ENCODE measurements around the gene WASHC4. TPM values are rescaled to one million over a fixed set of nuclear protein-coding genes. Genes with fewer than 3 reads are reported as not detected.

WASHC4 gene
- total RNA-seq, 2 experiments from 2014 or later: 23.7 to 26.0 TPM

GRCh38 chr12:105204916-105205315, 97.4 kb downstream of the WASHC4 start:
- no peaks in the 10 kb centered on the region for H3K27me3 Mint-ChIP-seq (ENCODE audit: low read depth)
- H3K4me1 Mint-ChIP-seq (ENCODE audit: low read depth): peaks cover 6% of the 10 kb centered on the region
- H3K36me3 Mint-ChIP-seq (ENCODE audit: low read depth): peaks cover 12% of the 10 kb centered on the region
- no peaks in the 10 kb centered on the region for H3K9me3 Mint-ChIP-seq
- no peak overlapping the region for H3K4me3 Mint-ChIP-seq
- DNase-seq: peak; percentile 18
- intact Hi-C loops (cut with micrococcal nuclease): no loop called here
- H3K27ac Mint-ChIP-seq: peak overlapping the region; percentile 50
- CTCF ChIA-PET: interaction anchor here (0.8 kb wide), 1 partner anchor 55 kb away, joined by 3 read pairs; no protein-coding TSS in a partner anchor

DNA sequence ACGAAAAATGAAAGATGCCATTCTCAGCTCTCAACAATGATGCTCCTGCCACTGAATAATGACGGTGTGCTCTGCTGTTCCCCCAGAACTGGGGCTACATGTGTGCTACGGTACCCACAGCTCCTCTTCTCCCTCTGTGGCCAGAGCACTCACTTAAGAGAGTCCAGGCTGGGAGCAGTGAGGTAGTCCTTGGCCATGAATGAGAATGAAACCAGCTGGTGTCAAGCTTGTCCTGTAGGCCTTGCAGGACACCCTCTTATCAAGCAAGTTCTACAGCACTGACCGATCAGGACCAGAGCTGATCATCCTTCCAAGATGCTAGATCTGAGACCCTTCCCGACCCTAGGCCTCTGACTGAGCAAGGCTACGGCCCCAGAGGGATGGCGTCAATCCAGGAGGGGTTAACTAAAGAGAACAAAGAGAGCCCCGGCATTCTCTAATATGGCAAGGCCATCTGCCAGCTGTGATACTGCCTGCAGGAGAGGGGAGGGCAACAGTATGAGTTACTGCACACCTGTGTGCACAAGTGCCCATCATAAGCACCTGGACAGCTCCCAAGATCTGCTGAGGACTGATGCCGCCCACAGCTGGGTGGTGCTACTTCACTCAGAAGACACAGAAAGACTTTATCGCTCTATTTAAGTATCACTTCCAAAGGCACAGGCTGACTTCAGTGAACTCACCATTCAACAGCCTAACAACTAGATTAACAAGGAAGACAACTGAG, 98.0 kb downstream of the WASHC4 start:
- H3K4me3 Mint-ChIP-seq: no peak overlapping the region
- no peak overlapping the region for H3K27ac Mint-ChIP-seq
- no peaks in the 10 kb centered on the region for H3K27me3 Mint-ChIP-seq (ENCODE audit: low read depth)
- intact Hi-C loops (cut with micrococcal nuclease): no loop called here
- DNase-seq: no peak
- H3K9me3 Mint-ChIP-seq: no peaks in the 10 kb centered on the region
- peaks cover 6% of the 10 kb centered on the region for H3K4me1 Mint-ChIP-seq (ENCODE audit: low read depth)
- CTCF ChIA-PET: interaction anchor here (0.8 kb wide), 1 partner anchor 54 kb away, joined by 3 read pairs; no protein-coding TSS in a partner anchor
- H3K36me3 Mint-ChIP-seq (ENCODE audit: low read depth): peaks cover 12% of the 10 kb centered on the region

DNA sequence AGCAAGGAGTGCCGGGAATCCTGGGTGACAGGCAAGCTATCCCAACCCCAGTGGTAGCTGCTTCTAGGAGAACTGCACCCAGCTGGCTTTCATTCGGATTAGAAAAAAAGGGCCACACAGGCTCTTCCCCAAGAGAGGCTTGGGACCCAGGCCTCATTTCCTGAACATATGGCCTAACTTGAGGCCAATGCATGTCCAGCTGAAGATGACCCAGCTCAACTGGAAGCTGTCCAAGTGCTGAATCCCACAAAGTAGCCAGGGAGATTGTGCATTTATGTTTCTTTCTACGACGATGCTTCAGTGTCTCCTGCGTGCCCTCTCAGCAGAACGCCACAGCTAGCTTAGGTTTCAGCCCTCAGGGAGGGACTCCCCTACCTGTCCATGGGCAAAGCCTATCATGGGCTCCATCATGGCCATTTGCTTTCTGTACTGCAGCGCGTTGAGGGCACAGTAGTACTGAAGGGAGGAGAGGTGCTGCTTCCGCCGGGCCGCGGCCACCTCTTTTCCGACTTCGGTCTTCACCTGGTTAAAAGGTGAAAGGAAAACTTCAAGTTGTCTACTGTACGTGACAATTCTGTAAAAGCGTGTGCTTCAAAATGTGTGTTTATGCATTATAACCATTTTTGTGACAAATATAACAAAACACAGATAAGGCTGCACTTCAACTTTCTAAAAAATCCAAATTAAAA, 99.3 kb downstream of the WASHC4 start:
- no peak for DNase-seq
- CTCF ChIA-PET: no interaction called here
- Mint-ChIP-seq H3K36me3 (ENCODE audit: low read depth) (peaks cover 12% of the 10 kb centered on the region), H3K9me3 (no peaks in the 10 kb centered on the region), H3K27me3 (ENCODE audit: low read depth) (no peaks in the 10 kb centered on the region), H3K27ac (no peak overlapping the region), H3K4me1 (ENCODE audit: low read depth) (peaks cover 6% of the 10 kb centered on the region), H3K4me3 (no peak overlapping the region)
- intact Hi-C loops (cut with micrococcal nuclease): no loop called here

GRCh38 chr12:105209091-105209490, 101.6 kb downstream of the WASHC4 start:
- Mint-ChIP-seq H3K27me3 (ENCODE audit: low read depth) (no peaks in the 10 kb centered on the region), H3K4me3 (no peak overlapping the region), H3K9me3 (no peaks in the 10 kb centered on the region), H3K36me3 (ENCODE audit: low read depth) (peaks cover 13% of the 10 kb centered on the region), H3K4me1 (ENCODE audit: low read depth) (peaks cover 6% of the 10 kb centered on the region), H3K27ac (no peak overlapping the region)
- no peak for DNase-seq
- intact Hi-C loops (cut with micrococcal nuclease): no loop called here
- CTCF ChIA-PET: no interaction called here

DNA sequence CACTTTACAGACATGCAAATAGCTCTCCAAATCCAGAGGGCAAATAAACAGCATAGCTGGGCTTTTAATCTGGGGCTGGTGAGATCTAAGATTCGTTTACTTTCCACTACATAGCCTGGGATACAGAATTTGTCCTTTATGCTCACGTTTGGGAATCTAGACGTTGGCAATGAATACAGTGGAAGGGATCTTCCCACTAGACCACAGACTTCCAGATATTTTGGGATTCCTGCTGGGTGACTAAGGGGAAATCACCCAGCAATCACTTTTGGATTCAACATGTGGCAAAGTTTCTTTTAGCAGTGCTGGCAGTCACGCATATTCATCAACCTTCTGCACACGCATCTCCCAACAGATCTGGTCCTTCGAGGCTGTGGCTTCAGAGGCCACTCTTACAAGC, 104.9 kb downstream of the WASHC4 start:
- intact Hi-C loops (cut with micrococcal nuclease): no loop called here
- Mint-ChIP-seq H3K27me3 (ENCODE audit: low read depth) (no peaks in the 10 kb centered on the region), H3K4me1 (ENCODE audit: low read depth) (no peaks in the 10 kb centered on the region), H3K36me3 (ENCODE audit: low read depth) (peaks cover 14% of the 10 kb centered on the region), H3K4me3 (no peak overlapping the region), H3K9me3 (no peaks in the 10 kb centered on the region), H3K27ac (no peak overlapping the region)
- CTCF ChIA-PET: interaction anchor here (0.6 kb wide), 1 partner anchor 20 kb away, joined by 3 read pairs; no protein-coding TSS in a partner anchor
- DNase-seq: no peak

DNA sequence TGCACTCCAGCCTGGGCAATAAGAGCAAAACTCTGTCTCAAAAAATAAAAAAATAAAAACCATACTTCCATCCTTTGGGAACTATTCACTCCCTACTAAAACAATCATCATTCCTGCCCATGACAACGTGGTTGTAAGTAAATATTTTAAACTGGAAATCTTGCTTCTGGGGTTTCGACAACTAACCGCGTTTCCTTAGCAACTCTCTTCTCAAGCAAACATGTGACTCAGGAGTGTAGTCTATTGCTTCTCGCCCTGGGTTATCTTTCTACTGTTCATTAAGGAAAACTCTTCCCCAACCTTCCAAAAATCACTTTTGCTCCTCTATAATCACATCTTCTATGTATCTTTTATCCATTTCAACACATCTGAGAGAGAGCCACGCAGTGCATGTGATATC, 106.6 kb downstream of the WASHC4 start:
- H3K4me1 Mint-ChIP-seq (ENCODE audit: low read depth): no peaks in the 10 kb centered on the region
- no peak for DNase-seq
- H3K4me3 Mint-ChIP-seq: no peak overlapping the region
- no peaks in the 10 kb centered on the region for H3K27me3 Mint-ChIP-seq (ENCODE audit: low read depth)
- CTCF ChIA-PET: no interaction called here
- intact Hi-C loops (cut with micrococcal nuclease): no loop called here
- no peaks in the 10 kb centered on the region for H3K9me3 Mint-ChIP-seq
- H3K36me3 Mint-ChIP-seq (ENCODE audit: low read depth): peaks cover 9% of the 10 kb centered on the region
- H3K27ac Mint-ChIP-seq: no peak overlapping the region

GRCh38 chr12:105214670-105215375, 107.3 kb downstream of the WASHC4 start:
- no peak for DNase-seq
- Mint-ChIP-seq H3K9me3 (no peaks in the 10 kb centered on the region), H3K27ac (no peak overlapping the region), H3K4me1 (ENCODE audit: low read depth) (peaks cover 3% of the 10 kb centered on the region), H3K36me3 (ENCODE audit: low read depth) (peaks cover 9% of the 10 kb centered on the region), H3K27me3 (ENCODE audit: low read depth) (no peaks in the 10 kb centered on the region), H3K4me3 (no peak overlapping the region)
- intact Hi-C loops (cut with micrococcal nuclease): no loop called here
- CTCF ChIA-PET: no interaction called here

- Mint-ChIP-seq H3K27me3 (ENCODE audit: low read depth) (no peaks in the 10 kb centered on the region), H3K9me3 (no peaks in the 10 kb centered on the region), H3K4me1 (ENCODE audit: low read depth) (peaks cover 3% of the 10 kb centered on the region), H3K4me3 (no peak overlapping the region), H3K27ac (no peak overlapping the region), H3K36me3 (ENCODE audit: low read depth) (peaks cover 15% of the 10 kb centered on the region)
- intact Hi-C loops (cut with micrococcal nuclease): no loop called here
- CTCF ChIA-PET: interaction anchor here (1.0 kb wide), 1 partner anchor 17 kb away, joined by 3 read pairs; the partner anchor contains the start of gene APPL2
- DNase-seq: no peak
Measured at GRCh38 chr12:105218434-105218833, 110.9 kb downstream of the WASHC4 start.

Other genes starting within 250 kb of the WASHC4 start
- 1 to 10 TPM; 2.7 to 3.5 TPM for gene SLC41A2, start 149.4 kb upstream of the WASHC4 start, total RNA-seq
- 10 to 100 TPM; 30.8 to 33.4 TPM for gene NOPCHAP1, start 121.4 kb upstream of the WASHC4 start, total RNA-seq
- gene ALDH1L2, start 23.3 kb upstream of the WASHC4 start, total RNA-seq: 10 to 100 TPM; 12.2 to 14.3 TPM
- gene APPL2, start 128.4 kb downstream of the WASHC4 start, total RNA-seq: 10 to 100 TPM; 12.7 to 13.5 TPM
- 10 to 100 TPM; 41.1 to 48.5 TPM for gene C12orf75, start 223.0 kb downstream of the WASHC4 start, total RNA-seq